GM13976 (cell line): ENCODE results near the gene ATP1A3.

Experiments
- DNase-seq: peaks from one replicate; pipeline ENCODE4 v3.0.0; 2012; ENCODE audit warnings: low spot score
- in situ Hi-C: fragments of 300-500 bp; cut with MboI; formaldehyde crosslinking; loops from one replicate; pipeline ENCODE4 v1.12.0; 2022; ENCODE audit warnings: low sequenced_read_pairs, mixed read lengths, inconsistent platforms; ENCODE audit not compliant: unreplicated experiment
- TF ChIP-seq, protein P1 (sequence below): IDR thresholded peaks from 2 replicates; pipeline ENCODE4 v1.5.1; 2012; ENCODE audit warnings: borderline replicate concordance, mild to moderate bottlenecking; ENCODE audit not compliant: insufficient read depth; ENCODE audit errors: extremely low read depth, missing control alignments, control extremely low read depth

The ATP1A3 gene

DNA sequence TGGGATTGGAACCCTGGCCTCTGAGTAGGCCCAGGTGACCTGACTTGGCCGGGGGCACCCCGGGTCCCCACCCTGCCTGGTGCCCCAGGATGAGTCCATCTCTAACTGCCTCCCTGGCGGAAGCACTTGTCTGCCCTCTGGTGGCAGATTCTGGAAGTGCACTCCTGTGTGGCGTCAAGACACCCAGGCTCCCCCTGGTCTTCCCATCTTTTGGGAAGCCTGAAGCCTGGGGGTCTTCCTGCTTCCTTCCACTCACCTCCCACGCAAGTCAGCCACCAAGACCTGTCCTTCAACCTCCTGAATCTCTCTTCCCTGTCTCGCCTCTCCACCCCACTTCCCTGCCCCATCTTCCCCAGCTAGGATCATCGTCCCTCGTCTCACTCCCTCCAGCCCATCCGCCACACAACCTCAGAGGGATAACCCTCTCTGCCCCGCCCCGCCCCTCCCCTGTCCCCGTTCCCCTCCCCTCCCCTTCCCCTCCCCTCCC is 42.3 kb downstream of the ATP1A3 start:
- TF ChIP-seq, protein P1, sequence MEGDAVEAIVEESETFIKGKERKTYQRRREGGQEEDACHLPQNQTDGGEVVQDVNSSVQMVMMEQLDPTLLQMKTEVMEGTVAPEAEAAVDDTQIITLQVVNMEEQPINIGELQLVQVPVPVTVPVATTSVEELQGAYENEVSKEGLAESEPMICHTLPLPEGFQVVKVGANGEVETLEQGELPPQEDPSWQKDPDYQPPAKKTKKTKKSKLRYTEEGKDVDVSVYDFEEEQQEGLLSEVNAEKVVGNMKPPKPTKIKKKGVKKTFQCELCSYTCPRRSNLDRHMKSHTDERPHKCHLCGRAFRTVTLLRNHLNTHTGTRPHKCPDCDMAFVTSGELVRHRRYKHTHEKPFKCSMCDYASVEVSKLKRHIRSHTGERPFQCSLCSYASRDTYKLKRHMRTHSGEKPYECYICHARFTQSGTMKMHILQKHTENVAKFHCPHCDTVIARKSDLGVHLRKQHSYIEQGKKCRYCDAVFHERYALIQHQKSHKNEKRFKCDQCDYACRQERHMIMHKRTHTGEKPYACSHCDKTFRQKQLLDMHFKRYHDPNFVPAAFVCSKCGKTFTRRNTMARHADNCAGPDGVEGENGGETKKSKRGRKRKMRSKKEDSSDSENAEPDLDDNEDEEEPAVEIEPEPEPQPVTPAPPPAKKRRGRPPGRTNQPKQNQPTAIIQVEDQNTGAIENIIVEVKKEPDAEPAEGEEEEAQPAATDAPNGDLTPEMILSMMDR, result peak; percentile 95
- peak; percentile 88 for DNase-seq

DNA sequence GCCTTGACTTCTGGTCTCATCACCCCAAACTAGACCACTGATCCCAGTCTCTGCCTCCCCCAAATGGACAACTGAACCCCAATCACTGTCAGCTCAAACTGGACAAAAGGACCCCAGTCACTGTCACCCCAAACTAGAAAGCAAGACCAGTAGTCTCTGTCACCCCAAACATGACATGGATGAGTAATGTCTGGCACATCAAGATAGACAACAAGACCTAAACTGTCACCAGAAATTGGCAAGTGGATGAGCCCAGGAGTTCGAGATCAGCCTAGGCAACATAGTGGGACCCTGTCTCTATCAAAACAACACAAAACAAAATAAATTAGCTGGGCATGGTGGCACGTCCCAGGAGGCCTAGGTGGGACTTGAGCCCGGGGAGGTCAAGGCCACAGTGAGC is 46.9 kb downstream of the ATP1A3 start:
- in situ Hi-C loops, result loop anchor here (5.0 to 10.0 kb wide), 2 partner anchors 62 to 85 kb away; partner anchors contain the start of genes ARHGEF1 and RPS19
- DNase-seq, result no peak
- TF ChIP-seq, protein P1, result no peak

More for the DNA sequence above, 42.3 kb downstream of the ATP1A3 start:
- in situ Hi-C loops, result no loop called here

DNA sequence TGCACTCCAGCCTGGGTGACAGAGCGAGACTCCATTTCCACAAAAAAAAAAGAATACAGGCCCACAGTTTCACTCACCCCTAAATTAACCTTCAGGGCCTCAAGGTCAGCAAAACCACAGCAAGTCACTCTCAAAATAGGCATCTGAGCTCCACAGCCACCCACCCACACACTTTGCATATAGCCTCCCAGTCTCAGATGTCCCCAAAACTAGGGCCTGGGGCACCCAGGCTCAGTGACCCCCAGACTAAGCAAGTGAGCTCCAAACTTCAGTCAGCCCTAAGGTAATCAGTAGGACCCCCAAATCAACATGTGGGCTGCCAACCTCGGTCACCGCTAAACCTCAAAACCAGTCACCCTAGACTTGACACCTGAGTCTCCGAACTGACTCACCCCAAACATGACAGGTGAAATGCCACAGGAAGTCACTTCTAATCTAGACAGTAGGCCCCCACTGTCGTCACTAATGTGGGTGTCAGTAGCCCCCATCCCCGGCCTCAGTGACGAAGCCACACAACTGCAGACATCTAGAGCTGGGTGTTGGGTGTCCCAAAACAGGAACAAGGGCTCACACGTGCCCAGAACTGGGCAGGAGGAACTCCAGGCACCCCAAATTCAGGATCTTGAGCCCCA is 48.8 kb downstream of the ATP1A3 start:
- TF ChIP-seq, protein P1, result no peak
- DNase-seq, result peak; percentile 88
- in situ Hi-C loops, result loop anchor here (5.0 to 10.0 kb wide), 2 partner anchors 60 to 83 kb away; partner anchors contain the start of genes ARHGEF1 and RPS19

DNA sequence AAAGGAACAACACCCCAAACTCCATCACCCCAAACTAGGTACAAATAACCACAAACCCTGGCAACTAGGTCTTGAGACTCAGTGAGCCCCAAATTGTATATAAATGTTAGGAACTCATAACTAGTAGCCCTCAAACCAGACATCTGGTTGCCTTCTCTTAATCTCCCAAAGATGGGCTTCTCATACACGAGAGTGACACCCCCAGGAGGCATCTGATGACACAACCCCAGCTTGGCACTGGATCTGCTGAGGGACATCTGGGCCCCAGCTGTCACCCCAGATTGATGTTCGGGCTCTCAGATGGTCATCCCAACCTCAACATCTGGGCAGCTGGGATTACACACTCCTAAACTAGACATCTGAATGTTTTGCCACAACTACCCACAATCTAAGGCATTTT is 49.7 kb downstream of the ATP1A3 start:
- in situ Hi-C loops, result loop anchor here (10.0 kb wide), 1 partner anchor 60 kb away; the partner anchor contains the start of gene ARHGEF1
- no peak for DNase-seq
- TF ChIP-seq, protein P1, result no peak

DNA sequence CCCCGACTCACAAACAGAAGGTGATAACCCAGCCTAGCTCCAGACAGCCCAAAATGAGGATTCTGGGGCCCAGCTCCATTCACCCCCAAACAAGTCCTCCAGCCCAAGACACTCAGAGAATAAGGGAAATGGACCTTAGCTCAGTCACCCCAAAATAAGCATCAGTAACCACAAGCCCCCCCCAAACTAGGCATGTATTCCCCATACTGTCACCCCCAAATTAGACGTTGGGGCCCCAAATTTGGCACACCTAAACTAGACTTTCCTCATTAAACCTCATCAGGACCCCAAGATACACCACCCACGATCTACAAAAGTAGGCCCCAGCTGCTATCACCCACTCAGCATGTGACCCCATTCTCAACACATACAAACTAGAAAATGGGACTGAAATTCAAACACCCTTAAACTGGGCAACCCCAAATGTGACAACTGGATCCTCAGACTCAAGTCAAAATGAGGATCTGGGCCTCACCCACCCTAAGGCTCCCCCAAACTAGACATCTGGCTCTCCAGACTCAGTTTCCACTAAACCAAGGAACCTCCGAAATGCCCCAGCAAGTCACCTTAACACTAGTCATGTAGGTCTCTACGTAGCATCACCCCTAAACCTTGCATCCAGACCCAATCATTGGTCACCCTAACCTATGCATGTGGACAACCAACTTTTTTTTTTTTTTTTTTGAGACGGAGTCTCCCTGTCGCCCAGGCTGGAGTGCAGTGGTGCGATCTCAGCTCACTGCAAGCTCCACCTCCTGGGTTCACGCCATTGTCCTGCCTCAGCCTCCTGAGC is 52.4 kb downstream of the ATP1A3 start:
- TF ChIP-seq, protein P1, result no peak
- in situ Hi-C loops, result loop anchor here (10.0 kb wide), 1 partner anchor 57 kb away; the partner anchor contains the start of gene ARHGEF1

DNA sequence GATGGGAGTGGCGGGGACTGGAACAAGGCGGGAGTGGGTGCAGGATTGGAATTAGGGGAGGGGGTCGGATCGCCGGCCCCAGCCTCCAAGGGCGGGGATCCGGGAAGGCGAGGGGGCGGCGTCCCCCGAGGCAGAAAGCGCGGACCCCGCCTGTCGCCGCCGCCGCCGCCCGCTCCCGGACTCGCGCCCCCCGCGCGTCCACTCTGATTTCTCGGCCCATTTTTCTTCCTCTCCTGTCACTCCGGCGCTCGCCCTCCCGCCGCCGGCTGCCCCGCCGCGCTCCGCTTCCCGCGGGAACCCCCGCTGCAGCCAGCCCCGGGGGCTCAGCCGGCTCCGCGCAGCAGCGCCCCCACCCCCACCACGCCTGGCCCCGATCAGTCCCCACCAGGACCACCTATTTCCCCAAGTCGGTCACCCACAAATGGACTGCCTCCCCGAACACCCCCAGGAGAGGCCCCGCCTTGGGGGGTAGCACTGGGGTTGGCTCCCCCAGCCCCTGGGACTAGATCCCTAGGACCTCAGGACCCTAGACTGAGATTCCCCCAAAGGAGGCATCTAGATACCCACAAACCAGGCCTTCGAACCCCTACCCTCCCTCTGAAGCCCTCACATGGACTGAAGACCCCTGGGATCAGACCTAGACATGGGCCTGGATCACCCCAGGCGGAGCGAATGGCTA is 53.2 kb downstream of the ATP1A3 start:
- DNase-seq, result no peak
- in situ Hi-C loops, result loop anchor here (10.0 kb wide), 1 partner anchor 56 kb away; the partner anchor contains the start of gene ARHGEF1
- TF ChIP-seq, protein P1, result no peak

More for the DNA sequence above, 52.4 kb downstream of the ATP1A3 start:
- no peak for DNase-seq
